ENCODE data around the gene GRID2. TPM values are rescaled to one million over a fixed set of nuclear protein-coding genes. Genes with fewer than 3 reads are reported as not detected.

Gene GRID2
- total and polyA plus RNA-seq, 9 of the 15 experiments (the other 6 are each of a cell fraction or from before 2014, with no cell fraction given), result 0.04 TPM; not detected in 7

- BruUV-seq (replicated peaks), result no TSS peak
- no peak overlapping the region for H3K4me2 ChIP-seq (ENCODE audit: insufficient read depth, low read length)
- POLR2A ChIA-PET, result no interaction called here
- no peak for TF ChIP-seq ZNF518B (CRISPR knock-in tag; IDR thresholded peaks at IDR 0.05)
- no peak for TF ChIP-seq CXXC5 (CRISPR knock-in tag; IDR thresholded peaks at IDR 0.05)
- TF ChIP-seq, protein P1, sequence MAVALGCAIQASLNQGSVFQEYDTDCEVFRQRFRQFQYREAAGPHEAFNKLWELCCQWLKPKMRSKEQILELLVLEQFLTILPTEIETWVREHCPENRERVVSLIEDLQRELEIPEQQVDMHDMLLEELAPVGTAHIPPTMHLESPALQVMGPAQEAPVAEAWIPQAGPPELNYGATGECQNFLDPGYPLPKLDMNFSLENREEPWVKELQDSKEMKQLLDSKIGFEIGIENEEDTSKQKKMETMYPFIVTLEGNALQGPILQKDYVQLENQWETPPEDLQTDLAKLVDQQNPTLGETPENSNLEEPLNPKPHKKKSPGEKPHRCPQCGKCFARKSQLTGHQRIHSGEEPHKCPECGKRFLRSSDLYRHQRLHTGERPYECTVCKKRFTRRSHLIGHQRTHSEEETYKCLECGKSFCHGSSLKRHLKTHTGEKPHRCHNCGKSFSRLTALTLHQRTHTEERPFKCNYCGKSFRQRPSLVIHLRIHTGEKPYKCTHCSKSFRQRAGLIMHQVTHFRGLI (CRISPR knock-in tag; IDR thresholded peaks at IDR 0.05), result no peak
- TF ChIP-seq ETS2 (tag; IDR thresholded peaks at IDR 0.05; ENCODE audit: borderline replicate concordance, poor library complexity, severe bottlenecking), result no peak
- TF ChIP-seq ILK (tag; IDR thresholded peaks at IDR 0.05; ENCODE audit: borderline replicate concordance, low read depth), result no peak
- TF ChIP-seq TRIM25 (IDR thresholded peaks at IDR 0.05; ENCODE audit: borderline replicate concordance), result no peak
- TF ChIP-seq SRSF9 (IDR thresholded peaks at IDR 0.05; ENCODE audit: borderline replicate concordance, low read depth, low read length), result no peak
- TF ChIP-seq FOXA3 (CRISPR knock-in tag; conservative IDR thresholded peaks at IDR 0.05 in 1 of 2, IDR thresholded peaks at IDR 0.05 in 1 of 2), result no peak
- TF ChIP-seq KLF1 (tag; IDR thresholded peaks at IDR 0.05), result no peak
- no peak for TF ChIP-seq PPARD (CRISPR knock-in tag; IDR thresholded peaks at IDR 0.05)
- no peak for TF ChIP-seq GTF2E2 (tag; IDR thresholded peaks at IDR 0.05)
- no peak for TF ChIP-seq SRSF7 (optimal IDR thresholded peaks at IDR 0.05; ENCODE audit: low read depth, low read length)
- TF ChIP-seq KLF6 (CRISPR knock-in tag; IDR thresholded peaks at IDR 0.05; ENCODE audit: borderline replicate concordance), result no peak
- TF ChIP-seq CEBPG (CRISPR knock-in tag; IDR thresholded peaks at IDR 0.05), result no peak
- no peak for TF ChIP-seq CEBPG (tag; conservative IDR thresholded peaks at IDR 0.05 in 1 of 2, IDR thresholded peaks at IDR 0.05 in 1 of 2)
Observed at GRCh38 chr4:92304606-92305005, 840 bp downstream of the GRID2 start.

More at GRCh38 chr4:92304606-92305005, 840 bp downstream of the GRID2 start:
- H3K27ac ChIP-seq (ENCODE audit: extremely low read depth, low read depth, low read length), result no peak overlapping the region
- H3K4me3 ChIP-seq, result no peak overlapping the region
- no peaks in the 10 kb centered on the region for H3K79me2 ChIP-seq (ENCODE audit: control insufficient read depth, insufficient read depth, low read length)
- CTCF ChIA-PET (ENCODE audit: low intra/inter-chr PET ratio), result no interaction called here
- no peaks in the 10 kb centered on the region for H3K9me3 ChIP-seq (replicated peaks; ENCODE audit: control insufficient read depth, insufficient read depth, low read depth, low read length)
- H3K27me3 ChIP-seq (ENCODE audit: control insufficient read depth in 2 of 2, insufficient read depth in 2 of 2, low read length in 2 of 2), result no peaks in the 10 kb centered on the region
- no peak overlapping the region for H2AFZ ChIP-seq (ENCODE audit: low read depth, low read length)
- H3K4me1 ChIP-seq (replicated peaks in 1 of 2; ENCODE audit: control insufficient read depth in 2 of 2, insufficient read depth in 2 of 2, low read length in 2 of 2), result no peaks in the 10 kb centered on the region
- ATAC-seq (no peak), FAIRE-seq (no peak), DNase-seq (ENCODE audit: extremely low read depth in 1 of 4, low spot score in 3 of 4) (no peak)
- intact Hi-C loops (cut with micrococcal nuclease) (no loop called here), in situ Hi-C loops (cut with MboI) (no loop called here)
- no peak overlapping the region for H3K9ac ChIP-seq (ENCODE audit: insufficient read depth in 1 of 2, low read depth in 2 of 2, low read length in 2 of 2)
- no peaks in the 10 kb centered on the region for H3K36me3 ChIP-seq (ENCODE audit: control insufficient read depth, insufficient read depth, low read length)
- no peaks in the 10 kb centered on the region for H3K9me1 ChIP-seq (ENCODE audit: control insufficient read depth, insufficient read depth, low read length)
- WGBS (ENCODE audit: insufficient coverage, low coverage, missing lambda C conversion rate), result under 1% methylated on average over 18 of the region's 18 CpGs
- H4K20me1 ChIP-seq (replicated peaks; ENCODE audit: control insufficient read depth, insufficient read depth, low read length), result no peaks in the 10 kb centered on the region
